ENCODE data around the gene STK11.

STK11 gene

DNA sequence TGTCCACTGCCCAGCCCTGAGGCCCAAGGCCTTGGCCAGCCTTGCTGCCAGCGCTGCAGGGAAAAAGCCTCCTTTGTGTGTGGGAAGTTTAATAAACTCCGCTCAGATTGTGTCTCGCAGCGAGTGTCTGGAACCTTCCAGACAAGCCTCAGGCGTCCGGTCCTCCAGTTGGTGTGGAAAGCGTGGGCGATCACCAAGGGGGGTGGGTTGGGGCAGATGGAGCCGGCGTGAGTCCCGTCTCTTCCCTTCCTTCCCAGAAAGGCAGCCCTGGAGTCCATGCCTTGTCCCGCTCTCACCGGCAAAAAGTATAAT lies 4.6 kb downstream of the STK11 start:
- DNase-seq, result no peak
- peaks cover 17% of the 10 kb centered on the region for H3F3A ChIP-seq (ENCODE audit: insufficient read depth, low read length)
- no peak overlapping the region for H3K4me3 ChIP-seq (ENCODE audit: low read length)
- H2AFZ ChIP-seq (ENCODE audit: low read length), result no peak overlapping the region
- peaks cover 8% of the 10 kb centered on the region; the same call in 1 of the 2 replicates for H4K20me1 ChIP-seq (ENCODE audit: insufficient read depth, low read length)
- peaks cover 89% of the 10 kb centered on the region for H3K79me2 ChIP-seq (ENCODE audit: low read length)
- H3K4me2 ChIP-seq (ENCODE audit: low read depth, low read length), result no peak overlapping the region
- H3K9me2 ChIP-seq (replicated peaks; ENCODE audit: insufficient read depth, low read length), result no peaks in the 10 kb centered on the region
- H3K27me3 ChIP-seq (replicated peaks; ENCODE audit: insufficient read depth, low read length), result no peaks in the 10 kb centered on the region
- H3K36me3 ChIP-seq (replicated peaks; ENCODE audit: insufficient read depth, low read length), result no peaks in the 10 kb centered on the region; the same call in 1 of the 2 replicates
- H3K4me1 ChIP-seq (ENCODE audit: low read length), result peaks cover under 1% of the 10 kb centered on the region; the same call in 1 of the 2 replicates
- no peak overlapping the region for H3K9ac ChIP-seq (ENCODE audit: low read length)
- no peak overlapping the region for H3K27ac ChIP-seq (ENCODE audit: low read length)
- no peaks in the 10 kb centered on the region for H3K9me3 ChIP-seq (replicated peaks; ENCODE audit: insufficient read depth, low read length)
- no peak for TF ChIP-seq EZH2 (optimal IDR thresholded peaks at IDR 0.05; ENCODE audit: low read depth, low read length)
- TF ChIP-seq EZH2phosphoT487 (IDR thresholded peaks at IDR 0.05; ENCODE audit: low read length), result no peak
- TF ChIP-seq, protein P1, sequence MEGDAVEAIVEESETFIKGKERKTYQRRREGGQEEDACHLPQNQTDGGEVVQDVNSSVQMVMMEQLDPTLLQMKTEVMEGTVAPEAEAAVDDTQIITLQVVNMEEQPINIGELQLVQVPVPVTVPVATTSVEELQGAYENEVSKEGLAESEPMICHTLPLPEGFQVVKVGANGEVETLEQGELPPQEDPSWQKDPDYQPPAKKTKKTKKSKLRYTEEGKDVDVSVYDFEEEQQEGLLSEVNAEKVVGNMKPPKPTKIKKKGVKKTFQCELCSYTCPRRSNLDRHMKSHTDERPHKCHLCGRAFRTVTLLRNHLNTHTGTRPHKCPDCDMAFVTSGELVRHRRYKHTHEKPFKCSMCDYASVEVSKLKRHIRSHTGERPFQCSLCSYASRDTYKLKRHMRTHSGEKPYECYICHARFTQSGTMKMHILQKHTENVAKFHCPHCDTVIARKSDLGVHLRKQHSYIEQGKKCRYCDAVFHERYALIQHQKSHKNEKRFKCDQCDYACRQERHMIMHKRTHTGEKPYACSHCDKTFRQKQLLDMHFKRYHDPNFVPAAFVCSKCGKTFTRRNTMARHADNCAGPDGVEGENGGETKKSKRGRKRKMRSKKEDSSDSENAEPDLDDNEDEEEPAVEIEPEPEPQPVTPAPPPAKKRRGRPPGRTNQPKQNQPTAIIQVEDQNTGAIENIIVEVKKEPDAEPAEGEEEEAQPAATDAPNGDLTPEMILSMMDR (IDR thresholded peaks at IDR 0.05; ENCODE audit: low read length), result no peak

DNA sequence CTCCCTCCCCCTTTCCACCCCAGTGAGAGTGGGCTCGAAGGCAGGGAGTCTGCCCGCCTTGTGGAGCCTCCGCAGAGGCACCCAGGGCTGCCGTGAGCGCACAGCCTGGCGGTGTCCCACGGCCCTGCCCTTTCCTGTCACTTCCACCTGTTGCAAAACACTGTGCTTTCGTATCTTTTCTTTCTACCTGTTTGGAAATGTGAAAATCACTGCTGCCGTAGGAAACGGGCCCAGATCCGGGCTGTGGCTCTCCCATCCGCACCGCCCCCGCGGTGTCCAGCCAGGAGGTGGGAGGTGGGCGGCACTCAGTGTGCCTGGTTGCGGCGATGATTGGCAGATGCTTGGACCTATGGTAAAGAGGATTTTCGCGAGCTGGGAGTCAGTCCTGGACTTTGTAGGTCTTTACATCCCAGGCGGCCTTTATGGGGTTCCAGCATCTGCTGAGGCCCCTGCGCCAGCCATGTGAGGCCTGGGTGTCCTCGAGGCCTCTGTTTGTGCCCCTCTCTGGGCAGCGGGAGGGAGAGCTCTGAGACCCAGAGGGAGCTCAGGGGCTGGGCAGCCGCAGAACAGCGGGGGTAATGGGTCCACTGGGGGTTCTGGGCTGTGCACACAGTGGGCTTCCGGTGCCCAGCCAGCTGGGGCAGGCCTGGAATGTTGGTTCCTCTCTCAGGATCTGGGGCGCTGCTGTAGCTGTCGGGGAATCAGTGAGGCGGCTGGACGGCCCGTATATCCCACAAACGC lies 6.1 kb downstream of the STK11 start:
- no peaks in the 10 kb centered on the region; the same call in 1 of the 2 replicates for H3K36me3 ChIP-seq (replicated peaks; ENCODE audit: insufficient read depth, low read length)
- H3K79me2 ChIP-seq (ENCODE audit: low read length), result peaks cover 98% of the 10 kb centered on the region
- no peak for DNase-seq
- TF ChIP-seq, protein P1 (IDR thresholded peaks at IDR 0.05; ENCODE audit: low read length), result no peak
- TF ChIP-seq EZH2 (optimal IDR thresholded peaks at IDR 0.05; ENCODE audit: low read depth, low read length) (no peak), EZH2phosphoT487 (IDR thresholded peaks at IDR 0.05; ENCODE audit: low read length) (no peak)
- no peaks in the 10 kb centered on the region for H3K27me3 ChIP-seq (replicated peaks; ENCODE audit: insufficient read depth, low read length)
- H3F3A ChIP-seq (ENCODE audit: insufficient read depth, low read length), result peaks cover 14% of the 10 kb centered on the region
- no peak overlapping the region for H3K9ac ChIP-seq (ENCODE audit: low read length)
- no peak overlapping the region for H3K4me3 ChIP-seq (ENCODE audit: low read length)
- H3K27ac ChIP-seq (ENCODE audit: low read length), result no peak overlapping the region
- no peaks in the 10 kb centered on the region for H3K9me2 ChIP-seq (replicated peaks; ENCODE audit: insufficient read depth, low read length)
- H3K4me2 ChIP-seq (ENCODE audit: low read depth, low read length), result no peak overlapping the region
- H3K9me3 ChIP-seq (replicated peaks; ENCODE audit: insufficient read depth, low read length), result no peaks in the 10 kb centered on the region
- no peaks in the 10 kb centered on the region for H3K4me1 ChIP-seq (ENCODE audit: low read length)
- H2AFZ ChIP-seq (ENCODE audit: low read length), result no peak overlapping the region
- H4K20me1 ChIP-seq (ENCODE audit: insufficient read depth, low read length), result peaks cover 8% of the 10 kb centered on the region; the same call in 1 of the 2 replicates

DNA sequence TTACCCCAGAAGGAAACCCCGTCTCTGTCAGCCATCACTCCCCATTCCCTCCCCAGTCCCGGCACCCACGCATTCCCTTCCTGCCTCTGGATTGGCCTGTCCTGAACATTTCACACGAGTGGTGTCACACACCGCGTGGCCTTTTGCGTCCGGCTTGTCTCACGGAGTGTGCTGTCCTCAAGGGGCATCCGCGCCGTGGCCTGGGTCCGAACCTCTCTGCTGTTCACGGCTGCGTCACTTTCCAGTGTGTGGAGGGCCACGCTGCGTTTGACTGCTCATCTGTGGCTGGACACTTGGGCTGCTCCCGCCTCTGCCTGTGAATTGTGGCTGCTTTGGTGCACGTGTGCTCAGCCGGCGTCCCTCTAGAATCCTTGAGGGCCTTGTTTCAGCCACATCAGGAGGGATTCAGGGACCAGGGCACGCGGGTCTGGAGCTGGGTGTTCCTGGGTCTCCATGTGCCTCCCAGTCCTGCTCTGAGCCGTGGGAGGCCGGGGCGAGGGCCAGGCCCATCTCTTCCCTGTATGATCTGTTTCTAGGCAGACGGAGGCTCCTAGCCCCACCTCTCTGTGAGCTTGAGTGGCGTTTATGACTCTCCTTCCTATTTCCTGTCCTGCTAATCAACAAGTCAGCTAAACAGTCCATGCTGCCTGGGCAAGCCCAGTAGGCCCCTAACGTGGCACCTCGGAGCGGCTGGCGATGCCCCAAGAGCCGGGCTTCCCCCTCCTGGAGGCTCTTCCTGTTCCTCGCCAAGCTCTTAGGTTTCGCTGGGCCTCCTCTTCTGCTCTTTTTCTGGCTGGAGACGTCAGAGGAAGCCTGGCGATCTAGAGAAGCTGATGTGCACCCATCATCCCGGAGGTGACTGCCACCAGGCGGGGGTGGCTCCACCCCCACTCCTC lies 8.1 kb downstream of the STK11 start:
- H3K9ac ChIP-seq (ENCODE audit: low read length), result no peak overlapping the region

More for the DNA sequence above, 8.1 kb downstream of the STK11 start:
- Histone ChIP-seq H3K9me3 (replicated peaks; ENCODE audit: insufficient read depth, low read length) (no peaks in the 10 kb centered on the region), H2AFZ (ENCODE audit: low read length) (no peak overlapping the region), H3K9me2 (replicated peaks; ENCODE audit: insufficient read depth, low read length) (no peaks in the 10 kb centered on the region), H4K20me1 (ENCODE audit: insufficient read depth, low read length) (peaks cover 3% of the 10 kb centered on the region; the same call in 1 of the 2 replicates), H3K79me2 (ENCODE audit: low read length) (peaks cover 98% of the 10 kb centered on the region), H3K4me1 (ENCODE audit: low read length) (no peaks in the 10 kb centered on the region), H3K4me2 (ENCODE audit: low read depth, low read length) (no peak overlapping the region), H3K4me3 (ENCODE audit: low read length) (no peak overlapping the region), H3F3A (ENCODE audit: insufficient read depth, low read length) (no peaks in the 10 kb centered on the region), H3K36me3 (replicated peaks; ENCODE audit: insufficient read depth, low read length) (no peaks in the 10 kb centered on the region; the same call in 1 of the 2 replicates), H3K27me3 (replicated peaks; ENCODE audit: insufficient read depth, low read length) (no peaks in the 10 kb centered on the region), H3K27ac (ENCODE audit: low read length) (no peak overlapping the region)
- TF ChIP-seq EZH2phosphoT487 (IDR thresholded peaks at IDR 0.05; ENCODE audit: low read length) (no peak), EZH2 (optimal IDR thresholded peaks at IDR 0.05; ENCODE audit: low read depth, low read length) (no peak)
- TF ChIP-seq, protein P1 (IDR thresholded peaks at IDR 0.05; ENCODE audit: low read length), result no peak
- no peak for DNase-seq

All from MM.1S (cell line).